Measurements from ENCODE around the gene KCNAB3. TPM values are rescaled to one million over a fixed set of nuclear protein-coding genes. Genes with fewer than 3 reads are reported as not detected.

KCNAB3 gene
- total and polyA plus RNA-seq, 2 donors (not counting 1 experiment from before 2014, with no cell fraction given): 0.33 to 0.69 TPM

GRCh38 chr17:7897090-7897489, 32.6 kb downstream of the KCNAB3 start:
- Histone ChIP-seq H3K4me1 (ENCODE audit: control insufficient read depth, extremely low read depth, insufficient read depth, low read length) (no peaks in the 10 kb centered on the region), H3K9me3 (ENCODE audit: control insufficient read depth, insufficient read depth, low read depth, low read length) (no peaks in the 10 kb centered on the region), H3K4me3 (replicated peaks in 1 of 4; ENCODE audit: control extremely low read depth in 1 of 4, insufficient read depth in 1 of 4, low read depth in 3 of 4, low read length in 4 of 4) (no peak overlapping the region), H3K27ac (ENCODE audit: insufficient read depth, low read length) (no peak overlapping the region), H2AFZ (ENCODE audit: low read length) (no peak overlapping the region), H3K36me3 (ENCODE audit: control insufficient read depth, insufficient read depth, low read length) (peaks cover 28% of the 10 kb centered on the region), H3K79me2 (ENCODE audit: control insufficient read depth, insufficient read depth, low read length) (no peaks in the 10 kb centered on the region), H3K27me3 (ENCODE audit: control insufficient read depth, insufficient read depth, low read length) (no peaks in the 10 kb centered on the region), H3K4me2 (ENCODE audit: extremely low read depth, insufficient read depth, low read length) (no peak overlapping the region), H4K20me1 (ENCODE audit: control insufficient read depth, extremely low read depth, insufficient read depth, low read length) (no peaks in the 10 kb centered on the region), H3K9ac (ENCODE audit: insufficient read depth, low read length) (no peak overlapping the region)
- DNase-seq (ENCODE audit: low read depth in 2 of 2): no peak
- no peak for TF ChIP-seq CTCF (conservative IDR thresholded peaks at IDR 0.05 in 1 of 2, IDR thresholded peaks at IDR 0.05 in 1 of 2; ENCODE audit: low read depth in 1 of 2, low read length in 2 of 2)
- TF ChIP-seq EZH2 (IDR thresholded peaks at IDR 0.05; ENCODE audit: low read length, missing control alignments): no peak

- Histone ChIP-seq H3K27me3 (ENCODE audit: control insufficient read depth, insufficient read depth, low read length) (no peaks in the 10 kb centered on the region), H4K20me1 (ENCODE audit: control insufficient read depth, extremely low read depth, insufficient read depth, low read length) (no peaks in the 10 kb centered on the region), H3K79me2 (ENCODE audit: control insufficient read depth, insufficient read depth, low read length) (peaks cover 2% of the 10 kb centered on the region), H3K4me2 (ENCODE audit: extremely low read depth, insufficient read depth, low read length) (no peak overlapping the region), H2AFZ (ENCODE audit: low read length) (no peak overlapping the region), H3K36me3 (ENCODE audit: control insufficient read depth, insufficient read depth, low read length) (peaks cover 31% of the 10 kb centered on the region), H3K9me3 (ENCODE audit: control insufficient read depth, insufficient read depth, low read depth, low read length) (no peaks in the 10 kb centered on the region), H3K4me1 (ENCODE audit: control insufficient read depth, extremely low read depth, insufficient read depth, low read length) (no peaks in the 10 kb centered on the region), H3K9ac (ENCODE audit: insufficient read depth, low read length) (no peak overlapping the region), H3K27ac (ENCODE audit: insufficient read depth, low read length) (no peak overlapping the region), H3K4me3 (replicated peaks in 1 of 4; ENCODE audit: control extremely low read depth in 1 of 4, insufficient read depth in 1 of 4, low read depth in 3 of 4, low read length in 4 of 4) (no peak overlapping the region)
- no peak for DNase-seq (ENCODE audit: low read depth in 2 of 2)
- TF ChIP-seq EZH2 (IDR thresholded peaks at IDR 0.05; ENCODE audit: low read length, missing control alignments) (no peak), CTCF (conservative IDR thresholded peaks at IDR 0.05 in 1 of 2, IDR thresholded peaks at IDR 0.05 in 1 of 2; ENCODE audit: low read depth in 1 of 2, low read length in 2 of 2) (no peak)
Observed at GRCh38 chr17:7894866-7895265, 34.8 kb downstream of the KCNAB3 start.

- no peaks in the 10 kb centered on the region for H3K9me3 ChIP-seq (ENCODE audit: control insufficient read depth, insufficient read depth, low read depth, low read length)
- peaks cover 5% of the 10 kb centered on the region for H3K4me1 ChIP-seq (ENCODE audit: control insufficient read depth, extremely low read depth, insufficient read depth, low read length)
- H4K20me1 ChIP-seq (ENCODE audit: control insufficient read depth, extremely low read depth, insufficient read depth, low read length): no peaks in the 10 kb centered on the region
- no peak overlapping the region for H3K9ac ChIP-seq (ENCODE audit: insufficient read depth, low read length)
- peaks cover 29% of the 10 kb centered on the region for H3K36me3 ChIP-seq (ENCODE audit: control insufficient read depth, insufficient read depth, low read length)
- H3K27me3 ChIP-seq (ENCODE audit: control insufficient read depth, insufficient read depth, low read length): no peaks in the 10 kb centered on the region
- DNase-seq (ENCODE audit: low read depth in 2 of 2): no peak
- H3K4me2 ChIP-seq (ENCODE audit: extremely low read depth, insufficient read depth, low read length): no peak overlapping the region
- H2AFZ ChIP-seq (ENCODE audit: low read length): no peak overlapping the region
- TF ChIP-seq CTCF (conservative IDR thresholded peaks at IDR 0.05 in 1 of 2, IDR thresholded peaks at IDR 0.05 in 1 of 2; ENCODE audit: low read depth in 1 of 2, low read length in 2 of 2): no peak
- no peak for TF ChIP-seq EZH2 (IDR thresholded peaks at IDR 0.05; ENCODE audit: low read length, missing control alignments)
- H3K79me2 ChIP-seq (ENCODE audit: control insufficient read depth, insufficient read depth, low read length): peaks cover 7% of the 10 kb centered on the region
- no peak overlapping the region for H3K27ac ChIP-seq (ENCODE audit: insufficient read depth, low read length)
- no peak overlapping the region for H3K4me3 ChIP-seq (replicated peaks in 1 of 4; ENCODE audit: control extremely low read depth in 1 of 4, insufficient read depth in 1 of 4, low read depth in 3 of 4, low read length in 4 of 4)
Observed at GRCh38 chr17:7894226-7894625, 35.4 kb downstream of the KCNAB3 start.
